GM13977 (cell line): ENCODE data around the gene JMJD6.
"Not testable (repeated sequence)": the region's sequence is repeated elsewhere in the genome, so short reads cannot be mapped to it uniquely, and the experiment has no call there.

ENCODE experiments used
- DNase-seq: peaks from one replicate; pipeline ENCODE4 v3.0.0; 2012; ENCODE audit warnings: low spot score
- CTCF ChIP-seq: IDR thresholded peaks from 2 replicates; pipeline ENCODE4 v1.5.1; 2012; ENCODE audit warnings: mild to moderate bottlenecking, control low read depth; ENCODE audit not compliant: insufficient read depth; ENCODE audit errors: extremely low read depth, missing control alignments
- in situ Hi-C: fragments of 300-500 bp; cut with MboI; formaldehyde crosslinking; loops from one replicate; pipeline ENCODE4 v1.12.0; 2022; ENCODE audit warnings: low sequenced_read_pairs, low pct_unique_long_range_greater_than_20kb, mixed read lengths, inconsistent platforms; ENCODE audit not compliant: unreplicated experiment

The JMJD6 gene

GRCh38 chr17:76736349-76737081, 10.1 kb upstream of the JMJD6 start:
- in situ Hi-C loops, result no loop called here
- peak; percentile 17 for TF ChIP-seq CTCF
- peak; percentile 66 for DNase-seq

- in situ Hi-C loops, result no loop called here
- no peak for DNase-seq
- TF ChIP-seq CTCF, result no peak
These were observed 9.4 kb upstream of the JMJD6 start for GRCh38 chr17:76735586-76736348.

- in situ Hi-C loops, result no loop called here
- DNase-seq, result peak; percentile 51
- TF ChIP-seq CTCF, result no peak
These were observed 8.6 kb upstream of the JMJD6 start for GRCh38 chr17:76735006-76735405.

- DNase-seq, result no peak
- in situ Hi-C loops, result no loop called here
- no peak for TF ChIP-seq CTCF
These were observed 7.9 kb upstream of the JMJD6 start for GRCh38 chr17:76734080-76734840.

- in situ Hi-C loops, result no loop called here
- TF ChIP-seq CTCF, result no peak
- no peak for DNase-seq
These were observed 7.2 kb upstream of the JMJD6 start for GRCh38 chr17:76733618-76733957.

- no peak for DNase-seq
- in situ Hi-C loops, result no loop called here
- TF ChIP-seq CTCF, result no peak
These were observed 6.6 kb upstream of the JMJD6 start for GRCh38 chr17:76732734-76733617.

GRCh38 chr17:76731800-76732733, 5.7 kb upstream of the JMJD6 start:
- in situ Hi-C loops, DNase-seq: not testable (repeated sequence)
